HG02798 (cell line): Measurements from ENCODE around the gene VPREB1.
A peak's percentile ranks its signal among the peaks of the same experiment; 100 is the strongest.
"Not testable (repeated sequence)": the region's sequence is repeated elsewhere in the genome, so short reads cannot be mapped to it uniquely, and the experiment has no call there.

Experiments used
- ATAC-seq: cut with Tn5 transposase; IDR thresholded peaks from one replicate; pipeline ENCODE4 v1.9.1; 2021; ENCODE audit warnings: mild to moderate bottlenecking; ENCODE audit not compliant: unreplicated experiment, poor library complexity

Gene VPREB1

DNA sequence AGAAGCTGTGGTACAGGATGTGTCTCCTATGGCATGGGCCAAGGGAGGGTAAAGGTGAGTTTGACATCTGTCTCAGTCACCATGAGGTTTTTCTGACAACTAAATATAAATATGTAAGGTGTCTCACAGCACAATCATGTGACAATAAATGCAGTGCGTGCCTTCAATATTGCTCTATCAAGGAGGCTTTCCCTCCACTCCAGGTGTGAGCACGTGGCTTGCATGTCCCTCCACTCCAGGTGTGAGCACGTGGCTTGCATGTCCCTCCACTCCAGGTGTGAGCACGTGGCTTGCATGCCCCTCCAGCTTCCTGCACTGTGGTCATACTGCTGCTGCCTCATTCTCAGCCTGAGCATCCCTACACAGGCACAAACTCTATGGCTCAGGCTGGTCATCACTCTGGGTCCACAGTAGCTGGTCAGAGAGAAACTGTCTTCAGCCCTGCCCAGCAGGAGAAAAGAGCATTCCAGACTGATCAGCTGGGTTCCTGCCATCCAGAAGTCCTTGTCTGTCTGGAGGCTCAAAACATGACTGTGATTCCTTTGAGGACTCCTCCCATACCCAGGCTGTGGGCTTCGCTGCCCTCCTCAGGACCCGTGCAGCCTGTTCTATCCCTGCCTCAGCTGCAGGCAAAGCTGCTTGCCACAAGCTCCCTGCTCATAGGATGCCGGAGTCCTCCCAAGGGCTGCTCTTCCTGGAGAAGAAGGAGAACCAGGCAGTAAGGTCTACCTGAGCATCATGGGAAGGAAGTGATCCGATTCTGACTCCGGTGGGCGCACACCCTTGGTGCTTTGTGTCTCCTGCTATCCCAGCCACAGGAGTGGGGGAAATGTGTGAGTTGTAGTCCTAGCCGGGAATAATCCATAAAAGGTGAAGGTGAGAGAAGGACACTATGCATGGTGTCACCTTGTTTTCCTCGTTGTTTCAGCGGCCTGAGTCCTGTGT lies 33.4 kb upstream of the VPREB1 start:
- no peak for ATAC-seq

DNA sequence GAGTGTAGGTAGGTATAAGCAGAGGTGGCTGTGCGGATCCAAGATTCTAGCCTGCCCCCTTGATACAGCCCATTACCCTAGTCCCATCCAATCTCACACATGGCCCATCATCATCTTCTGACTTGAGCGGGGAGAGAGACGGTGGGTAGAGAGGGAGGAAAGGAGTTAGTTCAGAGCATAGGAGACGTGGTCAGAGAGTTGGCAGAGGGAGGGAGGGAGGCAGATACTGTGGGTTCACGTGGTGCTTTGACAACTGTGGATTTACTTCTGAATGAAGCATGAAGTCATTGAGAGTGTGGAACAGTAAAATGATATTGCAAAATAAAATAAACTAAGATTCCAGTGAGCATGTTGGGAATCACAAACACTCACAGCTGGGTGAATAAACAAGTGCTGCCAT lies 31.4 kb upstream of the VPREB1 start:
- no peak for ATAC-seq

DNA sequence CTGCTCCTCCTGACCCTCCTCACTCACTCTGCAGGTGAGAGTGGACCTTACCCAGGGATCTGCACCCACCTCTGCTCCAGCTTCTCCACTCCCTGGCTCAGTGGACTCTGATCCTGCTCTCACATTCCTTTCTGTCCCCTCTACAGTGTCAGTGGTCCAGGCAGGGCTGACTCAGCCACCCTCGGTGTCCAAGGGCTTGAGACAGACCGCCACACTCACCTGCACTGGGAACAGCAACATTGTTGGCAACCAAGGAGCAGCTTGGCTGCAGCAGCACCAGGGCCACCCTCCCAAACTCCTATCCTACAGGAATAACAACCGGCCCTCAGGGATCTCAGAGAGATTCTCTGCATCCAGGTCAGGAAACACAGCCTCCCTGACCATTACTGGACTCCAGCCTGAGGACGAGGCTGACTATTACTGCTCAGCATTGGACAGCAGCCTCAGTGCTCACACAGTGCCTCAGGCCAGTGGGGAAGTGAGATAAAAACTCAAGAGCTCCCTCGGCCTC lies 29.7 kb upstream of the VPREB1 start:
- ATAC-seq, result peak; percentile 31

DNA sequence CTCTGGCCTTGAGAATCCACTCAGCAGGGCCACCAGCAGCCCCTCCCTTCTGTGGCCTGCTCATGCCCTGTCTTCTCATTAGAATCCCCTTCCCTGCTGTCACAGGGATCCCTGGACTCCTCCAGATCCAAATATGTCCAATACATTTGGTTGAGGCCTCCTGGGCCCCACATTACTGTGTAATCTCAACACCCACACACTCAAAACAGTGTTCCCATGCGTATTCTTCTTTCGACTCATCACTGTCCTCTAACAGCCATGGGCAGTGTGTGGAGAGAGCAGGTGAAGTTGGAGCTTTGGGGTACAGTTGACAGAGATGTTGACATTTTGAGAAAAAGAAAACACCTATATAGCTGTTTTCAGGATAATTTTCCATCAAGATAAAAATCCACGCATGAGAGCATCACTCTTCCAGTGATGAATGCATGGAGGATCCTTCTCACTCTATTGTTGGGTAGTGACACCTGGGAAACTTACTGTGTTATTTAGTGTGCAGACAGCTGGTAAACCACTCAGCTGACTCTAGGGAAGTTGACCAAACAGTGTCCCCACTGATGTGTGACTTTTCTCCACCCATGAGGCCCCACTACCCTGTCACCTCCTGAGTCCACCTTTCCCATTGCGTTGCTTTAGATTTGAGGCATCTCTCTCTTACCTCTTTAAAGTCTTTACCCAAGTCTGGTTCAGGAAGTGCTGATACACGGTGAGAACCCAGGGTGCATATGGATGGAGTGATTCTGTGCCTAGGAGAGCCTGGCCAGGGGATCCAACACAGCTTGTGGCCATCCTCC lies 28.7 kb upstream of the VPREB1 start:
- ATAC-seq, result no peak

DNA sequence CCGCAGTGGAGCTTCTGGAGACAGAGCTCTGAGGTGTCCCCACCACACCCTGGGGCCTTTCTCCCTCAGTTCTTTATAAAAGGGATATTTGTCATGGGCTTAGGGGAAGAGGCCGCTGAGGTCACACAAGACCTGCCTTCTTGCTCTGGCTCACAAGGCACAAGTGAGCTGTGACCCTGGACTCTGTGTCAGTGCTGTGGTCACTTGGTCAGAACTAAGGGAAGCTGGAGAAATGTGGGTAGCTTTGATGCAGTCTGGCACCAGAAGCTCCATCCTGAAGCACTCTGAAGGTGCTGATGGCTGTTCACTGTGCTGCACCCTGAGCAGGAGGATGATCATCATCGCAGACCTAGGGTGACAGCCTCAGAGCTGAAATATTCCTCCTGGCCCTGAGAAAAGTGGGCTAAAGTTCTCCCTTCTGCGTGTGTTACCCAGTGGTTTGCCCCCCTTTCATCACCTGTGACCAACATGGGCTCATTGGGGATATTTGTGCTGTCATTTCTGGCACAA lies 28.1 kb upstream of the VPREB1 start:
- no peak for ATAC-seq

DNA sequence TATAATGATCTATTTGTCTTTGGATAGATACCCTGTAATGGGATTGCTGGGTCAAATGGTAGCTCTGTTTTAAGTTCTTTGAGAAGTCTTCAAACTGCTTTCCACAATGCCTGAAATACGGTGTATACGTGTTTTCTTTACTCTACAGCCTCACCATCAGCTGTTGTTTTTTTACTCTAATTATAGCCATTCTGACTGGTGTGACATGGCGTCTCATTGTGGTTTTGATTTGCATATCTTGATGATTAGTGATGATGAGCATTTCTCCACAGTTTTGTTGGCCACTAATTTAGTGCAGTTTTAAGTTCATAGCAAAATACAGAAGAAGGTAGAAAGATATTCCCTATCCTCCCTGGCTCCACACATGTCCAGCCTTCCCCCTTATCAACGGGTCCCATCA lies 26.3 kb upstream of the VPREB1 start:
- ATAC-seq, result no peak

DNA sequence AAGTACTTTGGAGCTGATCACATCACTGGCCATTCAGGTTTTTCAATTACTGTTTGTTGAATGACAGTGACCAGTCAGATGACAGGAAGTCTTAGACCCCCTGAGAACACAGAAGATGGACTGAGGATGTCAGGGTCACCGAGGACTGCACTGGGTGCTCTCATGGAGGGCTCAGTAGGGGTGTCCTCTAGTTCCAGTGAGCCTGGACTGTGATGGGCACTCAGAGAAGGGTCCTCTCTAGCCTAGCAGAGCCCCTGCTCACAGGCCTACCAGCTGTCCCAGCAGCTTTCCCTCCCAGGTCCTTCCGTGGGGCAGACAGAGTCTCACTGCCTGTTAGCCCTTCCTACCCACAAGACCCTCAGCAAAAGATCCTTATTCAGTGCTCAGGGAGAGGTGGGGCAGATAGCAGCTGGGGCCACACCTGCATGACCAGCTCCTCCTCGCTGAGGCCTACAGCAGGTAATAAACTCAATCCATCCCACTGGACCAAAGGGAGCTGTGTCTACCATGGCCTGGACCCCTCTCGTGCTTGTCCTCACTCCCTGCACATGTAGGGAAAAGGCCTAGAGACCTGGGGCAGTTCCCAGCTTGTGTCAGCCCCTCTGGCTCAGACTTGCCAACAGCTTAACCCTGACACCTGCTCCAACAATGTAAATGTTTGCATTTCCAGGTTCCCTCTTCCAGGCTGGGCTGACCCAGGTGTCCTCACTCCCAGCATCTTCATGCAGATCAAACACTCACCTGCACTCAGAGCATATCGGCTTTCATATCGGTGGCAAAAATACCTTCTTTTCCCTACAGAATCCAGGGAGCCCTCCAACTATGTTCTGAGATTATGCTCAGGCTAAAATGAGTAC lies 25.2 kb upstream of the VPREB1 start:
- ATAC-seq, result no peak

DNA sequence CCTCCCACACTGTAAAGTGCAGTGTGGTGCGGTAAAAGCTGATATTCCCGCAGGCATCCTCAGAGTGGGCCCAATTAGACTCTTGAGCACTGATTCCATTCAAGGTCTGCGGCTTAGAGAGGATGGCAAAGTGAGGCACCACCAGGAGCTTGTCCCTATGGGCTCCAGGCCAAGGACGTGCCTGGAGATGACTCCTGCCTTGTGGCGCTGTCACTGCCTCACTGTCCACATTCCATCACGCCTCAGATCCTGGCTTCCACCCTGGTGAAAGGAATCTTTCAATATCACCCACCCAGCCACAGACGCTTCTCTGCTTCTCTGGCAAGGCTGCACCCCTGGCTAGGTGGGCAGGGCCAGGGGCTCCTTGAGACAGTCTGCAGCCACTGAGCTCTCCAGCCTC lies 23.5 kb upstream of the VPREB1 start:
- ATAC-seq, result not testable (repeated sequence)

DNA sequence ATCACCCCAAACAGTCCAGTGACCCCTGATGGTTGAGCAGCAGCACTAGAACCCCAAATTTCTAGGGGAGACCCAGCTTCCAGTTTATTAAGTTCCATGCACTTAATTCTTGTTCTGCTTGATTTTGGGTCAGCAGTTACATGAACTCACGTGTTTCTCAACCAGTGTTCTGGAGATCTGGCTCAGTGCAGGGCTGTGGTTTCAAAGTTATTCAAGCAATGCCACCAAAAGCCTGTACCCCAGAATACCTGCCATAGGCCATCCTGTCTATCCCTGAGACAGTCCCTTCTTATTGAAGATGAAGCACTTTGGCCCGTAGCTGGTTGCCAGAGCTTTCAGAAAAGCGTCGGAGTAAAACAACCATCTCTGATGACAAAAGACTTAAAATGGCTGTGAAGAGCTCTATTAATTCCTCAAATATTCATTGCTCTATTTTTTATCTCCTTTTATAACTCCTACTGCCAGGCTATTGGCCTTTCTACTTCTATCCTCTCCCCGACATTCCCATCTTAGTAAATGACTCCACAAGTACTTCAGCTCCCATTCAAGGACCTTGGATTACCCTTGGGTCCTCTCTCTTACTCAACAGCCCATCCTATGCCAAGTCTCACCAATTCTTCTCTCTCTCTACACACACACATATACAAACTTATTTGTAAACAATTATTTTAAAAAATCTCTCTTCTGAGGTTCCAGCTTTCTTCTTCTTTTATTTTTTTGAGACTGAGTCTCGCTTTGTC lies 18.0 kb upstream of the VPREB1 start:
- ATAC-seq, result no peak

DNA sequence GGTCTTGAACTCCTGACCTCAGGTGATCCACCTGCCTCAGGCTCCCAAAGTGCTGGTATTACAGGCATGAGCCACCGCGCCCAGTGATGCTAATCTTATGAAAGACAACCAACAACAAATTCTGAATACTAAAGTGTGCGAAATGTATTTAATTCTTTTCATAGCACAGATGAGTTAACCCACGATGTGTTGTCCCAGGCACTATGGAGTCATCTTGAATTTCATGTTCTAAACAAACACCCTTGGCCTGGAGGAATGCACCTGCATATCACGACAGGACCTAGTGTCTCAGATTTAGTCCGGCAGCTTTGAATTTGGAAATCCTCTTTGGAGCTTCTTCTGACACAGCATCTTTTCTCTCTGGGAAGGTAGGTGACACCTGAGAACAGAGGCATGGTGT lies 16.2 kb upstream of the VPREB1 start:
- no peak for ATAC-seq

DNA sequence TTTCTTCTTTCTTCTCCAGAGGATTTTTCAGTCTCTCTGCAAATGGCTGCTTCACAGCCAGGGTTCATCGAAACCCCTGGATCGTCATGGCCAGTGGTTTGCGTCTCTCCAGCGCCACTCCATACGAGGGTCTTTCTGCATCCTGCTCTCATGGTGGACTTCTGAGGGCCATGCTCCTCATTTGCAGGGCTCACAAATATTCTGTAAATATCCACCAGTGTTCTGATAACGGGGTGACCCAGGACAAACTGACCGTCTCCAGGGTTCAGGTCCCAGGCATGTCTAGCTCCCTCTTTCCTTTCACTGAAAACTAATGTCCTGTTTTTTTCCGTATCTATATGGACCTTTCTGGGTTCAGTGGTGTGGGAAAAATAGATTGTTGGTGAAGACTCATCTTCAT lies 15.7 kb upstream of the VPREB1 start:
- no peak for ATAC-seq

DNA sequence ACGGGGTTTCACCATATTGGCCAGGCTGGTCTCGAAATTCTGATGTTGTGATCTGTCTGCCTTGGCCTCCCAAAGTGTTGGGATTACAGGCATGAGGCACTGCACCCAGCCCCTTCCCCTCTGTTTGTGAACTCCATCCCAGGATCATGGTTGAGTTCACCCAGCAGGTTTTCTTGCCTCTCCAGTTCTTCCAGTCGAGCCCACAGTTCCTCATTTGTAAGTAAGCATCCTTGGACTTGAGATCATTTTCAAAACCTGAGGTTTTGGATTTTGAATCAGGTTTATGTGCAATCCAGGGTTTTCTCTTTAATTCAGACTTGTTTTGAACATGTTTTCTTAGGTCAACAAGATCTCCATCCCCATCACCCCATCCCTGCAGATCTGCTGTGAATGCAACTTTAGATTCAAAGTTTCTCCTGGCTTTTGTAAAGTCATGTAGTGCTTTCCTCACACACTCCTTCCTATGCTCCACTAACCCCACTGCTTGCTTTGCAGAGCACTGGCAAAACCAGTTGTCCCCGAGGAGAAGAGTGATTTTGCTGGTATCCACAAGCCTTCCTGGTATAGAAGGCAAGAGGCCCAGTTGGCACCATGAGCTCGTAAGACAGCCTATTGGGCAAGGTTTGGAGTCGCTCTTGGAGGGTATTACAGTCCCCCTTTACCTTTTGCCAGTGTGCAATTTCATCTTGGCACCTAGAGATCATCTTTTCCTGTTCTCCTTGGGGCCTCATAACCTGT lies 14.7 kb upstream of the VPREB1 start:
- ATAC-seq, result no peak

DNA sequence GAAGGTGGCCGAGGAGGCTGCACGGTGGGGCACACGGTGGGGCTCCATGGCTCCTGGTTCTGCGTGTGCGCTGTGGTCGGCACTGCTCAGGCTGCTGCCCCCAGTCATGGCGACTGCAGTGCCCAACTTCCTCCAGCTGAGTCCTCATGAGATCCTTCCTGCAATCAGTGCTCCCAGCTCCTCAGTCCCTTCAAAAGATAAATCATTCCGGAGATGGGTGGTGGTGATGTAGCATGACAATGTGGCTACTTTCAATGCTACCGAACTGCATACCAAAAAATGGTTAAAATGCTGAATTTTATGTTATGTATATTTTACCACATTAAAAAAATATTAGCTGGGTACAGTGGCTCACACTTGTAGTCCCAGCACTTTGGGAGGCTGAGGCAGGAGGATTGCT lies 14.1 kb upstream of the VPREB1 start:
- no peak for ATAC-seq

DNA sequence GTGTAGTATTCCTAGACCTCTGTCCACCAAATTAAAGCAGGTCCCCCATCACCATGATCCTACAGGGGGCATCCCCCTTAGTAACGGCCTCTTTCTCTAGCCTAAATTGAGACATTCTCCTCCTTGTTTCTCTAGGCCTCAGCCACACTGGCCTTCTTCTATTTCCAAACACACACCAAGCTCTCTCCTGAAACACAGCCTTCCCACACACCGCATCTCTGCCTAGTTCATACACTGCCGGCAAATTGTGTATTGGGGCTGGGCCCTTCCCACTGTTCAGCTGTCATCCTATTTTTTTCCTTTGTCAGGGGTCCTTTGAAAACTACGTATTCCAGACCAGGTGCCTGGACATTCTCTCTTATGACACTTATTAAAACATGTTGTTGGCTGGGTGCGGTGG lies 11.5 kb upstream of the VPREB1 start:
- ATAC-seq, result no peak

DNA sequence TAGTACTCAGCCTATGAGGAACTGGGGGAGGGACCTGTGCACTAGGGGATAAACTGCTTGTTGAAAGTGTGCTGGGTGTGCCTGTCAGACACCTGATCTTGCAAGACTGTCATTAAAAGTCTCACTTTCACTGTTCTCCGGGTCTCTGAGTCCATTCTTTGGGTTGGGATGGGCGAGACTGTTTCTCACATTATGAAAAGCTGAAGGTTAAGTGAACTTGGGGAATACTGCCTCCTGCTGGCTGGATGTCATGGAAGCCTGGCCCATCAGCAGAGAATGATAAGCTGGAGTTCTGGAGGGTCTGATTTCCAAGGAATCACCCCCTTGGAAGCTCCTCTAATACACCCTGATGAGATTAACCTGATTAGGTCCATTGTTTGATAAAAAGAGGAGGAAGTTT lies 9.0 kb upstream of the VPREB1 start:
- no peak for ATAC-seq

DNA sequence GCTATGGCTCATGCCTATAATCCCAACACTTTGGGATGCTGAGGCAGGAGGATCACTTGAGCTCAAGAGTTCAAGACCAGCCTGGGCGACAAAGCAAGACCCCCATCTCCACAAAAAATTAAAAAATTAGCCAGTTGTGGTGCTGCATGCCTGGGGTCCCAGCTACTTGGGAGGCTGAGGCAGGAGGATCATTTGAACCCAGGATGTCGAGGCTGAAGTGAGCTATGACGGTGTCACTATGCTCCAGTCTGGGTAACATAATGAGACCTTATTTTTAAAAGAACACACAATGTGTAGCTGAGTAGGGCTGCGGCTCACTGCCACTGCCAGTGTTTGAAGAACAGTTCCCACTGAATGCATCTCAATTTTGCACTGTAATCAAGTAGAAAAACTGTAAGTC lies 7.1 kb upstream of the VPREB1 start:
- ATAC-seq, result no peak

DNA sequence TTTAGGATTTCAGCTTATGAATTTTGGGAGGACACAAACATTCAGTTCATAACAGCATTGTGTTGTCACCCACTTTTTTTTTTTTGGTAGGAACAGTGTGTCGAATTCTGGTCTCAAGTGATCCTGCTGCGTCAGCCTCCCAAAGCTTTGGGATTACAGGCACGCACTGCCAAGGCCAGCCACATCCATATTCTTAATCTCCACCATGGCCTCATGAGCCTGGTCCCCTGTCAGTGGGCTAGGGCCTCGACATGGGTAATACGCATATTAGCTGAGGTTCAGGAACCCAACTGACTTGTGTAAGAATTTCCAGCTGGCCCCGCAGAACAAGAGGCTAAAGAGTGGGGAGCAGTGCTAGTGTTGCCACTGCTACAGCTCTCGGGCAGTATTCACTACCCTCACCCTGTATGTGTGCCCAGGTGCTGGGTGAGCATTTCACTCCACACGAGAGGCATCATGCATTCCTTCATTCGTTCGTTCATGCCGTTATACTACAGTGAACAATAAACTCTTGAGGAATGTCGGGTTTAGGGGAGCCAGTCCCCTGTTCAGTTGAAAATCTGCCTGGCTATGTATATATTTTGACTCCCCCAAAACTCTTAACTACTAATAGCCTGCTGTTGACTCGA lies 5.2 kb upstream of the VPREB1 start:
- ATAC-seq, result no peak

DNA sequence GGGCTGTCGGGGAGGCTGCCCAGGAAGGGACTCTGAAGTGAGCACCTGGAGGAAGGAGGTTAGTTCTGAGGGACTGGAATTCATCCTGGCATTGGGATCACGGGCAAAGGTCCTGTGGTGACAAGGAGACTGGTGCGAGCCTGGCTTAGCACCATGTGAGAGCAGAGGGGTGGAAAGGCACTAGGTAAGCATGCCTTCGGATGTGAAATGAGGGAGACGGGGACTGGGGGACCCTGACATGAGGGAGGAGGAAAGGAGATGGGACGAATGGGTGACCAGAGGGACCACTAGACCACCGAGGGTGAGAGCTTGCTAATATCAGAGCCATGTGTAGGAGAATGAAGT lies 3.1 kb upstream of the VPREB1 start:
- no peak for ATAC-seq

DNA sequence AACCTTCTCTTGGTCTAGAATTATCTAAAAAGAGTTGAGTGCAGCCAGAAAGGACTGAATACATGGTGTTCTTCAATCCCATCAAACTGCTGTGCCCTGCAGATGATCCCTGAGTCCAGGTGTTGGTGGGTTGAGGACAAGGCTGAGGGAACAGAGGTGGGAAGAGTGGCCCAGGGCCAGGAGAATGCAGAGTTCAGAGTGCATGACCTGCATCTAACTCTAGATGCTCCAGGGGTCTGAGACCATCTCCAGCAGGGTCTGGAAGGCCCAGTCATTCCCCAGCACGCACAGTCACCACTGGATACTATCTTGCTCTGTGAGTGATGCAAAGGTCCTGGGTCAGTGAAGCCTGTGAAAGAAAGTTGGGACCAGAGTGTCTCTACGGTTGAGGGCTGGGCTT lies 2.1 kb upstream of the VPREB1 start:
- no peak for ATAC-seq
